Hepatocyte (in vitro differentiated cells): Measurements from ENCODE around the gene TRAPPC5.

Experiments used
- EZH2 ChIP-seq: fragments of 200-600 bp; sonication (generic); IDR thresholded peaks from 2 replicates; pipeline ENCODE4 v1.6.1; 2016; ENCODE audit warnings: antibody characterized with exemption, mild to moderate bottlenecking, borderline replicate concordance
- TF ChIP-seq, protein P1 (sequence below): fragments of 200-600 bp; sonication (generic); IDR thresholded peaks from 2 replicates; pipeline ENCODE4 v1.5.1; 2016; ENCODE audit warnings: antibody characterized with exemption, mild to moderate bottlenecking; ENCODE audit not compliant: poor library complexity

DNA sequence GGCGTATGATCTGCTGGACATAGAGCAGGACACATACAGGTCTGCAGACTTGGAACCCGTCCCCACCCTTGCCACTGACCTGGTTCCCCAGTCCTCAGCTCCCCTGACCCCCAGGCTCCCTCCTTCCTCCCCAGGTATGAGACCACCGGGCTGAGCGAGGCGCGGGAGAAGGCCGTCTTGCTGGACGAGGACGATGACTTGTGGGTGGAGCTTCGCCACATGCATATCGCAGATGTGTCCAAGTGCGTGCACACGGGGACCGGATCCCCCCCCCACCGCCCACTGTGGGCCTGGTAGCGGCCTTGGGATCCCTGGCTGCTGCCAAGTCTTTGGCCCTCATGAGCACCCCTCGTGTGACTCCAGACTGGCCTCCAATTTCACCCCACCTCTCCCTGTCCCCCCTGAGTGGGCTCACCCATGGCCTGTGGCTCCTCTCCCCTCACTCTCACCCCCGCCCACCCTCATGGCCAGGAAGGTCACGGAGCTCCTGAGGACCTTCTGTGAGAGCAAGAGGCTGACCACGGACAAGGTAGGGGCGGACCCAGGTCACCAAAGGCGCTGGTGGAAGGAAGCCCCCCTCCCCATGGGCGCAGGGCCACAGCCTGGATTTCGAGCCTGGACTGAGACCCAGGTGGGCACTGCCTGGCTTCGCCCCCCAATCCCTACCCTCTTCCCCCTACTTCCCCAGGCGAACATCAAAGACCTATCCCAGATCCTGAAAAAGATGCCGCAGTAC lies 38.2 kb upstream of the TRAPPC5 start:
- TF ChIP-seq, protein P1, sequence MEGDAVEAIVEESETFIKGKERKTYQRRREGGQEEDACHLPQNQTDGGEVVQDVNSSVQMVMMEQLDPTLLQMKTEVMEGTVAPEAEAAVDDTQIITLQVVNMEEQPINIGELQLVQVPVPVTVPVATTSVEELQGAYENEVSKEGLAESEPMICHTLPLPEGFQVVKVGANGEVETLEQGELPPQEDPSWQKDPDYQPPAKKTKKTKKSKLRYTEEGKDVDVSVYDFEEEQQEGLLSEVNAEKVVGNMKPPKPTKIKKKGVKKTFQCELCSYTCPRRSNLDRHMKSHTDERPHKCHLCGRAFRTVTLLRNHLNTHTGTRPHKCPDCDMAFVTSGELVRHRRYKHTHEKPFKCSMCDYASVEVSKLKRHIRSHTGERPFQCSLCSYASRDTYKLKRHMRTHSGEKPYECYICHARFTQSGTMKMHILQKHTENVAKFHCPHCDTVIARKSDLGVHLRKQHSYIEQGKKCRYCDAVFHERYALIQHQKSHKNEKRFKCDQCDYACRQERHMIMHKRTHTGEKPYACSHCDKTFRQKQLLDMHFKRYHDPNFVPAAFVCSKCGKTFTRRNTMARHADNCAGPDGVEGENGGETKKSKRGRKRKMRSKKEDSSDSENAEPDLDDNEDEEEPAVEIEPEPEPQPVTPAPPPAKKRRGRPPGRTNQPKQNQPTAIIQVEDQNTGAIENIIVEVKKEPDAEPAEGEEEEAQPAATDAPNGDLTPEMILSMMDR, result no peak
- TF ChIP-seq EZH2, result no peak
